Cortex of kidney (tissue), 1 donor: ENCODE results near the gene CNTFR.
"Not testable (repeated sequence)": the region's sequence is repeated elsewhere in the genome, so short reads cannot be mapped to it uniquely, and the experiment has no call there.

ENCODE experiments used
- DNase-seq: peaks from one replicate; lab custom pipeline; 2025; lab: John Stamatoyannopoulos, UW

The CNTFR gene

DNA sequence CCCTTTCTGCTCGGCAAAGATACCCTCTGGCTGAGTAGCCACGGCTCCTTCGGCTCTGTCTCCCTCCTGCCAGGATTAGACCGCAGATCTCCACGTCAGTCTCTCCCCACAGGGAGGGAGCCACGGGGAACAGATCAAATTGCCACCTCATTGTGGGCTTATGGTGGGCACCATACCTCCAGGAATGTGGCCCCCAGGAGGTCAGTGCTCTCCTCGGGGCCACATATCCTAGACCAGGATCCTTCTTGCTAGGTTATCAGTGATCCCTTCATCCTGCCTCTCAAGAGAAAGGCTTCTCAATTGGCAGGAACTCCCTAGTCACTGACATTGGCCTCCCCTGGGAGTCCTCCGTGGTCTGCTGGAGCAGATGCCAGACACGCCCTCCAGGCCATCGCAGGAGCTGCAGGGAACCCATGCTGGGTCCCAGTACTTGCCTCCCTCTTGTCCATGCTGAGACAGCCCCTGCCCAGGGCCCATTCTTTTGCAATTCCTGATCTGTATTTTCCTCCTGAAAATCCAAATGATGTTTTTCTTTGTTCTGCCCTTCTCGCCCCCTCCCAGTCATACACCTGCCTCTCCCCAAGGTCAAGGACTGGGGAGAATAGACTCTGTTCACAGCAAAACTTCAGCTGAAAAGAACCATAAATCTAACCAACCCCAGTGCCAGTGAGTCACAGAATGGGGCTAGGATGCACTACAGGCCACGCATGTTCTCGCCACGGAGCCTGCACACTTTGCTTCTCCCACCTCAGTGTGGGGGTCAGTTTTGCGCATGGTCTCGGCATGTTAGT is 35.1 kb downstream of the CNTFR start:
- DNase-seq: no peak

- no peak for DNase-seq
Observed at GRCh38 chr9:34553511-34554021, 36.0 kb downstream of the CNTFR start.

DNA sequence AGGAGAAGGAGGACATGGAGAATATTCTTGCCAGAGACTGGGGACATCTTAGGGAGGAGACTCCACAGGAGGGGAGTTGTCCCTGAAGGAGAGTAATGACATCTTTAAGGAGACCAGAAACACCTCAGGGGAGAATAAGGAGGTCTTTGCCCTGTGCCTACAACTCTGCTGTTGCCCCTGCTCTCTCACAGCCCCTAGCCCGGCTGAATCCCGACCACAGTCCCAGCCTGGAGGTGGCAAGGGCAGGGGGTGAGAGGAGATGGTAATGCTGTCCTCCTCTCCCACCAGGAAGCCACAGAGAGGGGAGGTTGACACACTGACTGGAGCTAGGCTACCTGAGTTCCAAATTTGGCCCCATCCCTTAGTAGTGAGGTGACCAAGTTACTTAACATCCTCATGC is 36.5 kb downstream of the CNTFR start:
- no peak for DNase-seq

GRCh38 chr9:34552606-34552981 is 36.9 kb downstream of the CNTFR start:
- no peak for DNase-seq

GRCh38 chr9:34551751-34552605 is 37.5 kb downstream of the CNTFR start:
- no peak for DNase-seq

GRCh38 chr9:34550681-34551270 is 38.7 kb downstream of the CNTFR start:
- no peak for DNase-seq

DNA sequence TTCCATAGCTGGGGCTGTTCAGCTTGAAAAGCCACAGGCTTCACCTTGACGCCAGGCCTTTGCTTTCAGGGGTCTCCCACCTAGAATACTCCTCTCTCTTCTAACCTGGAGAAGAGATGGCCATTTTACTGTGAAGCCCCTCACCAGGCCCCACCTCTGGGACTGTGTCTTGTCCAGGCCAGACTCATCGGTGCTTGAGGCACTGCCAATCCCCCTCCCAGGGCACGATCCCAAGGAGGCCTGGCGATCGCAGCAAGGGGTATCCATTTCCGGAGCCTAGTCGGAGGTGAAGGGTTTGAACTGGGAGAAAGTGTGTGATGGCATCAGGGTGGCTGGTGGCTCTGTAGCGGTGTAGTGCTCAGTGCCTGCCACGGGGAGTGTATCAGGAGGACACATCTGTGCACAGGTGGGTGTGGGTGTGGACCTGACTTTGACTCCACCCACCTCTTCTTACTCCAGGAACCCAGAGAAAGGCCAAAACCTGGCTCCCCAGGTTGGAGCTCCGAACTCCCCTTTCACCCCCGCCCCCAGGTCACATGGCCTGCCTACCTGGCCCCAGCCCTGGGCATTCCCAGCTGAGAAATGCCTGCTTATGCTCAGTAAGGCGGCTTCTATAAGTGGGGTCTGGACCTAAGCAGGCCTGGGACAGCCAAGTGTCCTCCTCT is 39.4 kb downstream of the CNTFR start:
- DNase-seq: no peak

DNA sequence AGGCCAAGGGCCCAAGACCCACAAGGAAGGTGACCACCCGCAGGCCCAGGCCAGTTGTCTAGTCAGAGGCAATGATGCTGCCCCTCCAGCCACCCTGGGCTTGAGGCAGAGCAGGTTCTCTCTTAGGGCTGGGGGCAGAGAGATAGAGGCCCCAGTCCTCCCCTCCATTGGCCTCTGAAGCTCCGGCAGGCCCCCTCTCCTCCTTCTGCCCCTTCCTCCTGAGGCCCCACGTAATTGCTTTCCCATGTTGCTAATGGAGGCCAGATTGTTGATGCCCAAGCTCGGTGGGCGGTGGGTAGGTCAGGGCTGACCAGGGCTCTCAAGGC is 40.2 kb downstream of the CNTFR start:
- DNase-seq: no peak

DNA sequence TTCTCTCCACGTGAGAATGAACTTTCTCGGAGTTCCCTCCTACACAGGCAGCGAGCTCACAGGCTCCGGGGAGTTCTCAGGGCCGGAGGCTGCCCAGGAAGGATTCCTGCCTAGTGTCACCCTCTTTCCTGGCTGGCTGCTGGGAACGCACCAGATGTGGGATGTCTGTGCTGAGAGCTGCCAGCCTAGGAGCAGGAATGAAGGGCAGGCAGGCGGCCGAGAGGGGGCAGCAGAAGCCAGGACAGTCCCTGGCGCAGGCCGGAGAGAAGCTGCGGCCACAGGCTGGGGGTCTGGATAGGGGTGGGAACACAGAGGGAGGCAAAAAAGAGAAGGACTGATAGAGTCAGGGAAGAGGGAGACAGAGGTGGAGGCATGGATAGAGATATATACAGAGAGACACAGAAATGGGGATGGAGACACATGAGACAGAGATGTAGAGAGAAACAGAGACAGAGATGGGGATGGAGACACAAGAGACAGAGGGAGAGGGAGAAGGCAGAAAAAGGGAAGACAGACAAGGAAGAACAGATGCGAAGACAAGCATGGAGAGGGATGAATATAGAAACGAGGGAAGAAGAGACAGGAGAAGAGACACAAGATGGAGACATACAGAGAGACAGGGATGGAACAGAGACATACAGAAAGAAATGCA is 41.4 kb downstream of the CNTFR start:
- no peak for DNase-seq

GRCh38 chr9:34546834-34547827 is 42.4 kb downstream of the CNTFR start:
- DNase-seq: no peak

DNA sequence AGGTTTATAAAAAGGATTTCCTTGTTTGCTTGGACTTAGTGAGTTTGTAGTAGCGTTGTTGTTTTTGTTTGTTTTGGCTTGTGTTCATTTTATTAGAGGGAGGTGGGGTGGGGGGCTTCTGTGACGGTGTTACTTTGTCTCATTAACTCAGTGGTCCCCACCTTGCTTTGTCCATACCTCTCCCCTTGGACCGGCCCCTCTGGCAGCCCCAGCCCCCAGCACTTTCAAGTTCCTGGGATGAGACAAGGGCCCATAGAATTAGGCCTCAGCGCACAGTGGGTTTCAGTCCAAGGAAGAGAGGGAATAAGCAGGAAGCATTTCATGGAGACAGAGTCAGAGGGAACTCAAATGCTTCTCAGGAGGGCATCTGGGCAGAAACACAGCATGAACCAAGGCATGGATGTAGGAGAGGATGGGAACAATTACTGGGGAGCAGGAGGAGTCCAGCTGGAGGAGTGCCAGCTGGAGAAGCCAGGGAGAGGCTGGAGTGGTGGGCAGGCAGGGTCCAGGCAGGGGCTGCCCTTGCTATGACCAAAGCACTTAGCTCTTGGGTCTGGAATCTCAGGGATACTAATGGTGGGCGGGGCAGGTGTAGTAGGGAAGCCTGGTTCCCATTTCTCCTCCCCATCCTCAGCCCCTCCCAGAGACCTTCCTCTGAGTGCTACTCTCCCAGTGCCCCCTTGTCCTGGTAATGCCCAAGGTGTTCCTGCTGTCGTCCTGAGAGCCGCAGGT is 43.3 kb downstream of the CNTFR start:
- no peak for DNase-seq

- DNase-seq: no peak
Observed at GRCh38 chr9:34545497-34545896, 44.0 kb downstream of the CNTFR start.

- no peak for DNase-seq
Observed at GRCh38 chr9:34544035-34544434, 45.5 kb downstream of the CNTFR start.

DNA sequence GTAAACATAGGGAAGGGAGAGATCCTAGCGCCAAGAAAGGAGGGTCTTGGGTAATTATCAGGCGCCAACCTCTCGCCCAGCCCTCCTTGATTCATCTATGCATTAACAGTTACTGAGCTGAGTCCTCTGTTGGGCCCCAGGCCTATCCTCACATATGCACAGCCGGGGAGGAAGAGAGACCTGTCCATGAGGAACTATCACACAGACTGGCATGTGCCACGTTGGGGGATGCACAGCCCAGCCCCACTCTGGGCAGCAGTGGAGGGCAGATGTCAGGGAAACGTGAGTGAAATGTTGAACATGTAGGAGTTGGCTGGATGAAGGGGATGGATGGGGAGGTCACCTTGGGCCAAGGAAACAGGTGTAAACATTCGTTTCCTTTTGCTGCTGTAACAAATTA is 48.0 kb downstream of the CNTFR start:
- no peak for DNase-seq

DNA sequence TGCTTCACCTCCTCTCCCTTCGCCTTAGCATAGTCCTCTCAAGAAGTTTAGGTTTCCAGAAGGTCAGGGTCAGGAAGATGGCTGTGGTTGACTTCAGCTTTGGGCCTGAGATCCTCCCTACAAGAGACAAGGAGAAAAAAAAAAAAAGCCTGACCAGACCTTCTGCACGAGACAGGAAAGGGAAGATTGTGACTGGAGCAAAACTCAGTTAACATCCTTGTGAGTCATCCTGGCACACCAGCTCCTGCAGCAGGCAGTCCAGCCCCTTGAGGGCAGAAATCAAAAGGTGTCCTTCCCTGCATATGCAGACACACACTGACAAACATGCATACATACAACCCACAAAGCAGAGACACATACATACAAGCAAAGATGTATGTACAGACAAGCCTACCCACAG is 48.7 kb downstream of the CNTFR start:
- DNase-seq: no peak

GRCh38 chr9:34536685-34537084 is 52.8 kb downstream of the CNTFR start:
- DNase-seq: no peak

GRCh38 chr9:34532041-34532440 is 57.5 kb downstream of the CNTFR start:
- not testable (repeated sequence) for DNase-seq

GRCh38 chr9:34526026-34526425 is 63.5 kb downstream of the CNTFR start:
- no peak for DNase-seq

DNA sequence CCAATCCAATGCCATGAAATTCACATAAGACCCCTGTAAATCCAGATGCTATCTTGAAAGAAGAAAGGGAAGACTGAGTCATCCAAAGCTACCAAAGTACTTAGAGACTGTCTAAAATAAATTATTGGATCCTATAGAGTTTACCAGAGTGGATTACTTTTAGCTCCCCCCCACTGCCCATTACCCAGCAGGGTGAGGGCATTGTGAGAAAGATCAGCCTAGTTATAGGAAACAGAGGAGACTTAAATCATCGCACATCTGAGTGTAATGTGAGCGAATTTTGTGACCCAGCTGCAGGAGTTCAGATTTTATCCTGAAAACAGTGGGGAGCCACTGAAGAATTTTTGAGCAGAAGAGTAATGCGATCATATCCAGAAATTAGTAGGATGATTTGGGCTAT is 65.2 kb downstream of the CNTFR start:
- DNase-seq: no peak
